Liver (tissue), 9 donors: ENCODE results near the gene ARHGEF12. TPM values are rescaled to one million over a fixed set of nuclear protein-coding genes. Genes with fewer than 3 reads are reported as not detected.
A peak's percentile ranks its signal among the peaks of the same experiment; 100 is the strongest.

ENCODE experiments used
- DNase-seq: peaks from one replicate; pipeline ENCODE4 v3.0.0-alpha.2; 2017; ENCODE audit warnings: low spot score
- H3K27ac ChIP-seq, 2 donors: one replicate each; pipeline ENCODE4 v1.7.0; 2013; ENCODE audit warnings: inconsistent platforms in 2 of 2, low read length in 2 of 2, control low read depth in 1 of 2, low read depth in 1 of 2, mild to moderate bottlenecking in 1 of 2
- H3K27me3 ChIP-seq, 4 donors: one replicate each; pipeline versions ENCODE4 v1.6.1 to v1.7.0; 2013; ENCODE audit warnings: low read length in 3 of 4, inconsistent platforms in 1 of 4, mild to moderate bottlenecking in 1 of 4, moderate library complexity in 1 of 4; ENCODE audit not compliant: control insufficient read depth in 4 of 4, insufficient read depth in 4 of 4
- H3K36me3 ChIP-seq, 4 donors: one replicate each; pipeline versions ENCODE4 v1.6.1 to v1.7.0; 2013; ENCODE audit warnings: low read length in 3 of 4, mild to moderate bottlenecking in 3 of 4, low read depth in 1 of 4, moderate library complexity in 1 of 4; ENCODE audit not compliant: control insufficient read depth in 4 of 4, insufficient read depth in 3 of 4
- H3K4me1 ChIP-seq, 4 donors: one replicate each; pipeline versions ENCODE4 v1.6.1 to v1.7.0; 2013; ENCODE audit warnings: low read length in 3 of 4, mild to moderate bottlenecking in 3 of 4, moderate library complexity in 1 of 4; ENCODE audit not compliant: control insufficient read depth in 4 of 4, insufficient read depth in 4 of 4
- H3K4me3 ChIP-seq, 3 donors: one replicate each; pipeline versions ENCODE4 v1.6.1 to v1.7.0; 2013; ENCODE audit warnings: low read length in 3 of 3, control low read depth in 1 of 3, low read depth in 1 of 3, mild to moderate bottlenecking in 1 of 3
- H3K9ac ChIP-seq, 2 donors: one replicate each; pipeline ENCODE4 v1.7.0; 2013; ENCODE audit warnings: low read length in 2 of 2, mild to moderate bottlenecking in 2 of 2, moderate library complexity in 2 of 2, control low read depth in 1 of 2, low read depth in 1 of 2
- H3K9me3 ChIP-seq, 4 donors: one replicate each; pipeline versions ENCODE4 v1.6.1 to v1.7.0; 2013; ENCODE audit warnings: low read length in 3 of 4; ENCODE audit not compliant: control insufficient read depth in 4 of 4
- ATF3 ChIP-seq: IDR thresholded peaks from 2 replicates; pipeline ENCODE4 v1.6.1; 2016; ENCODE audit warnings: antibody characterized with exemption
- CTCF ChIP-seq: fragments of 150-350 bp; IDR thresholded peaks from 2 replicates; pipeline ENCODE4 v1.5.1; 2017; ENCODE audit warnings: improper control_type of control experiment, low read depth, low read length; ENCODE audit not compliant: missing input control
- FOXA2 ChIP-seq: IDR thresholded peaks from 2 replicates; pipeline ENCODE4 v1.6.1; 2016; ENCODE audit warnings: antibody characterized with exemption
- GABPA ChIP-seq, 2 donors: IDR thresholded peaks in 1 of 2; conservative IDR thresholded peaks in 1 of 2; 2 replicates each; pipeline ENCODE4 v1.6.1; 2016; ENCODE audit warnings: antibody characterized with exemption in 2 of 2, mild to moderate bottlenecking in 1 of 2, moderate library complexity in 1 of 2
- HNF4G ChIP-seq: IDR thresholded peaks from 2 replicates; pipeline ENCODE4 v1.6.1; 2016; ENCODE audit warnings: antibody characterized with exemption
- JUND ChIP-seq, 2 donors: IDR thresholded peaks; 2 replicates each; pipeline ENCODE4 v1.6.1; 2016; ENCODE audit warnings: antibody characterized with exemption in 2 of 2
- RAD21 ChIP-seq, 2 donors: IDR thresholded peaks; 2 replicates each; pipeline ENCODE4 v1.6.1; 2016; ENCODE audit warnings: antibody characterized with exemption in 2 of 2, mild to moderate bottlenecking in 2 of 2
- RXRA ChIP-seq, 2 donors: IDR thresholded peaks; 2 replicates each; pipeline ENCODE4 v1.6.1; 2017 to 2018; ENCODE audit warnings: antibody characterized with exemption in 2 of 2, mild to moderate bottlenecking in 1 of 2
- SP1 ChIP-seq: IDR thresholded peaks from 2 replicates; pipeline ENCODE4 v1.6.1; 2018; ENCODE audit warnings: antibody characterized with exemption, mild to moderate bottlenecking
- YY1 ChIP-seq: IDR thresholded peaks from 2 replicates; pipeline ENCODE4 v1.6.1; 2016; ENCODE audit warnings: antibody characterized with exemption, mild to moderate bottlenecking
- ZBTB33 ChIP-seq: IDR thresholded peaks from 2 replicates; pipeline ENCODE4 v1.6.1; 2016; ENCODE audit warnings: antibody characterized with exemption
- WGBS: extraction: QIAGEN DNeasy Blood & Tissue Kit; methylation state at CpG from one replicate; pipeline ENCODE4 v1.1.7; 2013; 5-methylcytosine and 5-hydroxymethylcytosine counted together
- polyA plus RNA-seq, 2 donors: library from polyadenylated mRNA; stranded (reverse) in 1 of 2; unstranded in 1 of 2; fragments of 200-250 nt in 1 of 2; fragments of >200 nt in 1 of 2; fragmentation: Nextera tagmentation in 1 of 2; extraction: Ambion mirVana in 1 of 2; gene quantifications; one replicate each; pipeline versions ENCODE4 v1.2.1 to v1.2.3, GENCODE V29; 2013 to 2015
- total RNA-seq, 2 donors: library from RNA; depleted of rRNA; stranded (reverse); fragments of >200 nt; gene quantifications; one replicate each; pipeline ENCODE4 v1.2.3, GENCODE V29; 2014
- donor health status: healthy.
- donor health status: healthy.
- donor health status: healthy.
- donor health status: healthy.
- donor health status: healthy.

ARHGEF12 gene
- total and polyA plus RNA-seq, 4 donors, result 28.0 to 169 (median 53.9) TPM

- Histone ChIP-seq H3K4me3 (no peak overlapping the region), H3K27me3 (no peaks in the 10 kb centered on the region), H3K27ac (no peak overlapping the region), H3K9me3 (no peaks in the 10 kb centered on the region), H3K36me3 (no peaks in the 10 kb centered on the region), H3K9ac (no peak overlapping the region), H3K4me1 (peaks cover 0 to 4% (median 2%) of the 10 kb centered on the region in 4 donors)
- no peak for DNase-seq
- 53% methylated on average over 6 of the region's 6 CpGs for WGBS
- TF ChIP-seq YY1 (peak; percentile 13), FOXA2 (peak; percentile 22), SP1 (peak; percentile 25), CTCF (no peak), RXRA (IDR thresholded peaks at IDR 0.05) (peak in 1 of 2 donors; percentile 18), GABPA (IDR thresholded peaks at IDR 0.05 in 1 of 2, conservative IDR thresholded peaks at IDR 0.05 in 1 of 2) (no peak)
These were observed 34.0 kb upstream of the ARHGEF12 start for GRCh38 chr11:120302001-120302805.

GRCh38 chr11:120303004-120303637 lies 33.1 kb upstream of the ARHGEF12 start:
- WGBS, result 7% methylated on average over 3 of the region's 3 CpGs
- H3K9me3 ChIP-seq, result no peaks in the 10 kb centered on the region
- no peaks in the 10 kb centered on the region for H3K27me3 ChIP-seq
- no peaks in the 10 kb centered on the region for H3K36me3 ChIP-seq
- H3K9ac ChIP-seq, result no peak overlapping the region
- peaks cover 0 to 4% (median 2%) of the 10 kb centered on the region in 4 donors for H3K4me1 ChIP-seq
- TF ChIP-seq ZBTB33 (no peak), JUND (IDR thresholded peaks at IDR 0.05) (no peak), CTCF (peak; percentile 91), RAD21 (IDR thresholded peaks at IDR 0.05) (peak; percentile 89 to 93), ATF3 (no peak), HNF4G (no peak)
- DNase-seq, result peak; percentile 76
- no peak overlapping the region for H3K4me3 ChIP-seq
- no peak overlapping the region for H3K27ac ChIP-seq
